Upper lobe of right lung (tissue), 1 donor: ENCODE measurements around the gene EFNA5. TPM values are rescaled to one million over a fixed set of nuclear protein-coding genes. Genes with fewer than 3 reads are reported as not detected.
"Not testable (repeated sequence)": the region's sequence is repeated elsewhere in the genome, so short reads cannot be mapped to it uniquely, and the experiment has no call there.

Source experiments
- ATAC-seq: fragments of 200-7000 bp; cut with Tn5 transposase; one replicate; pipeline ENCODE4 v1.9.1; 2020; ENCODE audit warnings: mild to moderate bottlenecking, moderate library complexity
- DNase-seq: peaks from one replicate; pipeline ENCODE4 v3.0.0-alpha.2; 2020
- H3K27ac ChIP-seq: fragments of 200-600 bp; one replicate; pipeline ENCODE4 v1.8.0; 2022
- H3K27me3 ChIP-seq: fragments of 200-600 bp; one replicate; pipeline ENCODE4 v1.8.0; 2022; ENCODE audit warnings: mild to moderate bottlenecking
- H3K36me3 ChIP-seq: fragments of 200-600 bp; one replicate; pipeline ENCODE4 v1.8.0; 2022
- H3K4me1 ChIP-seq: fragments of 200-600 bp; one replicate; pipeline ENCODE4 v1.8.0; 2022
- H3K4me3 ChIP-seq: fragments of 200-600 bp; one replicate; pipeline ENCODE4 v1.8.0; 2022; ENCODE audit warnings: mild to moderate bottlenecking
- H3K9me3 ChIP-seq: fragments of 200-600 bp; one replicate; pipeline ENCODE4 v1.8.0; 2022
- intact Hi-C: fragments of 100-400 bp; cut with DNase I; formaldehyde crosslinking; loops from one replicate; pipeline ENCODE4 v1.11.0; 2022
- total RNA-seq: library from RNA; stranded (reverse); fragmentation: NEBNext Ultra II Directional; extraction: Animal tissue kit (Norgen Biotek cat#: 25700); gene quantifications from one replicate; pipeline ENCODE4 v1.2.1, GENCODE V29; 2021
- TF ChIP-seq, protein P1 (sequence below): fragments of 200-600 bp; IDR thresholded peaks from one replicate; pipeline ENCODE4 v1.8.0; 2022; ENCODE audit warnings: antibody characterized with exemption
- donor health status: DM: no; HTN: yes; CAD: no; lungs with severe emphysema.

EFNA5 gene
- total RNA-seq, 1 donor from 2014 or later = 12.0 TPM

DNA sequence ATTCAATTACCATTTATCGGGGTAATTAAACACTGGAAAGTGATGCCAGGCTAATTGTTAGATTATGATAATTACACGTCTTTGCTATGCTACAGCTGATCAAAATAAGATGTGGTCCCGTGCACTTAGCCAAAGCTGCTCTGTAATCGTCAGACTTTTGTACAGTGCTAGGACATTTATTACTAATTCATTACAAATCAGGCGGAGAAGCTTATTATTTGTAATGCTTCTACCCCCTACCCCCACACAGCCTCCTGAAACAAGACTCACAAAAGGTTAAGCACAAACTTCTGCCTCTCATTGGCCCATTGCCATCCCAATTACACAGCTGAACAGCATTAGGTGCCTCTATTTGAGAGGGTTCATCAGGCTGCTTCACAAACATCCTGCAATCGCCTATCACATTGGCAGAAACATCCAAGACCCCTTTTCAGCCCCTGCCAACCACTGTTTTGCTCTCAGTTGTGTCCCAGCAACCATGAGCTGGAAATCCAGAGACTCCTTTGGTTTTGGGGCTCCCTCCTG lies 232.7 kb downstream of the EFNA5 start:
- Histone ChIP-seq H3K27ac (no peak overlapping the region), H3K27me3 (no peaks in the 10 kb centered on the region), H3K36me3 (no peaks in the 10 kb centered on the region), H3K4me1 (no peaks in the 10 kb centered on the region), H3K4me3 (no peak overlapping the region), H3K9me3 (no peaks in the 10 kb centered on the region)
- intact Hi-C loops = no loop called here
- TF ChIP-seq, protein P1, sequence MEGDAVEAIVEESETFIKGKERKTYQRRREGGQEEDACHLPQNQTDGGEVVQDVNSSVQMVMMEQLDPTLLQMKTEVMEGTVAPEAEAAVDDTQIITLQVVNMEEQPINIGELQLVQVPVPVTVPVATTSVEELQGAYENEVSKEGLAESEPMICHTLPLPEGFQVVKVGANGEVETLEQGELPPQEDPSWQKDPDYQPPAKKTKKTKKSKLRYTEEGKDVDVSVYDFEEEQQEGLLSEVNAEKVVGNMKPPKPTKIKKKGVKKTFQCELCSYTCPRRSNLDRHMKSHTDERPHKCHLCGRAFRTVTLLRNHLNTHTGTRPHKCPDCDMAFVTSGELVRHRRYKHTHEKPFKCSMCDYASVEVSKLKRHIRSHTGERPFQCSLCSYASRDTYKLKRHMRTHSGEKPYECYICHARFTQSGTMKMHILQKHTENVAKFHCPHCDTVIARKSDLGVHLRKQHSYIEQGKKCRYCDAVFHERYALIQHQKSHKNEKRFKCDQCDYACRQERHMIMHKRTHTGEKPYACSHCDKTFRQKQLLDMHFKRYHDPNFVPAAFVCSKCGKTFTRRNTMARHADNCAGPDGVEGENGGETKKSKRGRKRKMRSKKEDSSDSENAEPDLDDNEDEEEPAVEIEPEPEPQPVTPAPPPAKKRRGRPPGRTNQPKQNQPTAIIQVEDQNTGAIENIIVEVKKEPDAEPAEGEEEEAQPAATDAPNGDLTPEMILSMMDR = no peak
- ATAC-seq (no peak), DNase-seq (no peak)

- Histone ChIP-seq H3K4me3 (no peak overlapping the region), H3K27ac (no peak overlapping the region), H3K36me3 (no peaks in the 10 kb centered on the region), H3K4me1 (no peaks in the 10 kb centered on the region), H3K27me3 (no peaks in the 10 kb centered on the region), H3K9me3 (no peaks in the 10 kb centered on the region)
- intact Hi-C loops = no loop called here
- no peak for DNase-seq
- TF ChIP-seq, protein P1 = no peak
- ATAC-seq = no peak
Measured at GRCh38 chr5:107437154-107437553, 233.6 kb downstream of the EFNA5 start.

GRCh38 chr5:107436201-107436600 lies 234.5 kb downstream of the EFNA5 start:
- ATAC-seq (no peak), DNase-seq (no peak)
- Histone ChIP-seq H3K9me3 (no peaks in the 10 kb centered on the region), H3K36me3 (no peaks in the 10 kb centered on the region), H3K4me1 (no peaks in the 10 kb centered on the region), H3K27ac (no peak overlapping the region), H3K27me3 (no peaks in the 10 kb centered on the region), H3K4me3 (no peak overlapping the region)
- intact Hi-C loops = no loop called here
- TF ChIP-seq, protein P1 = no peak

- DNase-seq (no peak), ATAC-seq (no peak)
- no peak overlapping the region for H3K27ac ChIP-seq
- H3K4me1 ChIP-seq = no peaks in the 10 kb centered on the region
- no peak overlapping the region for H3K4me3 ChIP-seq
- intact Hi-C loops = no loop called here
- H3K9me3 ChIP-seq = no peaks in the 10 kb centered on the region
- H3K36me3 ChIP-seq = no peaks in the 10 kb centered on the region
- H3K27me3 ChIP-seq = no peaks in the 10 kb centered on the region
- TF ChIP-seq, protein P1 = no peak
Measured at GRCh38 chr5:107435061-107435460, 235.7 kb downstream of the EFNA5 start.

DNA sequence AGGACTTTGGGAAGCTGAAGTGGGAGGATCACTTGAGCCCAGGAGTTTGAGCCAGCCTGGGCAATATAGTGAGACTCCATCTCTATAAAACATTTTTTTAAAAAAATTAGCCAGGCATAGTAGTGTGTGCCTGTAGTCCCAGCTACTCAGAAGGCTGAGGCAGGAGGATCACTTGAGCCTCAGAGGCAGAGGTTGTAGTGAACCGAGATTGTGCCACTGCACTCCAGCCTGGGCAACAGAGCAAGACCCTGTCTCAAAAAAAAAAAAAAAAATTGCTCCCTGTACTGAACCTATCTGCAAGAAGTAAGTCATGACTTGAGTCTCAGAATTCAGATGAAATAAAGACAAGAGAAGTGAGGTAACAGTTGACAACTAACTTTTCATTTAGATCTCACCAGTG lies 237.1 kb downstream of the EFNA5 start:
- H3K36me3 ChIP-seq, H3K27me3 ChIP-seq, H3K9me3 ChIP-seq, DNase-seq, ATAC-seq, H3K4me3 ChIP-seq, intact Hi-C loops, H3K27ac ChIP-seq, H3K4me1 ChIP-seq: not testable (repeated sequence)

DNA sequence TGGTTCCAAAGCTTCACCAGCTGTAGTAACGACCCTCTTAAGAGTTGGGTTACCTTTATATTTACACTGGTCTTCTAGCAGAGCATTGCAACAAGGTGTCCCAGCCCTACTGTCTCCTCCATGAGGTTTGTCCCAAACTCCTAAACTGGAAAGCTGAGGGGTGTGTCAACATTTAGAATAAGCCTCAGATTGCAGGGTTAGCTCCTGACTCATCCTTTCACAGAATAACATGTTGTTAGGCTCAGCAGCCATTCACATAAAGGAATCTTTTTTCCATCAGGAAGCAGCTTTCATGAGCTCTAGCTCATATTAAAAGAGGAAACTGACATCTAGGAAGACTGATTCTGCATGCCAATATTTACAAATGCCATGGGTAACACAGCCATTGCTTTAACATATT lies 238.7 kb downstream of the EFNA5 start:
- Histone ChIP-seq H3K27me3 (no peaks in the 10 kb centered on the region), H3K4me1 (no peaks in the 10 kb centered on the region), H3K9me3 (no peaks in the 10 kb centered on the region), H3K27ac (no peak overlapping the region), H3K4me3 (no peak overlapping the region), H3K36me3 (no peaks in the 10 kb centered on the region)
- TF ChIP-seq, protein P1 = no peak
- intact Hi-C loops = no loop called here
- no peak for DNase-seq
- ATAC-seq = no peak
